Prostate gland (tissue), 2 donors: ENCODE measurements around the gene WDR53.

Experiments
- CTCF ChIP-seq, 4 experiments: fragments of 200-600 bp in 2 of 4; fragments of 450-650 bp in 2 of 4; sonication (generic) in 2 of 4; IDR thresholded peaks; 1 replicate in 3 of 4; 2 replicates in 1 of 4; pipeline ENCODE4 v1.5.1; 2016 to 2019; ENCODE audit warnings: antibody characterized with exemption in 4 of 4, mild to moderate bottlenecking in 2 of 4, moderate library complexity in 2 of 4
- POLR2A ChIP-seq: fragments of 450-650 bp; IDR thresholded peaks from one replicate; pipeline ENCODE4 v1.6.1; 2016; ENCODE audit warnings: antibody characterized with exemption, mild to moderate bottlenecking

GRCh38 chr3:196513697-196514349, 54.5 kb downstream of the WDR53 start:
- TF ChIP-seq POLR2A (no peak), CTCF (IDR thresholded peaks at IDR 0.05) (no peak)
